NCI-H146 treated with DMSO at 0.1 percent for 48 hours (cell line): Measurements from ENCODE around the gene HOXA3.

Experiments used
- DNase-seq: peaks from one replicate; lab custom pipeline; 2025; ENCODE audit not compliant: unreplicated experiment; lab: John Stamatoyannopoulos, UW

The HOXA3 gene

DNA sequence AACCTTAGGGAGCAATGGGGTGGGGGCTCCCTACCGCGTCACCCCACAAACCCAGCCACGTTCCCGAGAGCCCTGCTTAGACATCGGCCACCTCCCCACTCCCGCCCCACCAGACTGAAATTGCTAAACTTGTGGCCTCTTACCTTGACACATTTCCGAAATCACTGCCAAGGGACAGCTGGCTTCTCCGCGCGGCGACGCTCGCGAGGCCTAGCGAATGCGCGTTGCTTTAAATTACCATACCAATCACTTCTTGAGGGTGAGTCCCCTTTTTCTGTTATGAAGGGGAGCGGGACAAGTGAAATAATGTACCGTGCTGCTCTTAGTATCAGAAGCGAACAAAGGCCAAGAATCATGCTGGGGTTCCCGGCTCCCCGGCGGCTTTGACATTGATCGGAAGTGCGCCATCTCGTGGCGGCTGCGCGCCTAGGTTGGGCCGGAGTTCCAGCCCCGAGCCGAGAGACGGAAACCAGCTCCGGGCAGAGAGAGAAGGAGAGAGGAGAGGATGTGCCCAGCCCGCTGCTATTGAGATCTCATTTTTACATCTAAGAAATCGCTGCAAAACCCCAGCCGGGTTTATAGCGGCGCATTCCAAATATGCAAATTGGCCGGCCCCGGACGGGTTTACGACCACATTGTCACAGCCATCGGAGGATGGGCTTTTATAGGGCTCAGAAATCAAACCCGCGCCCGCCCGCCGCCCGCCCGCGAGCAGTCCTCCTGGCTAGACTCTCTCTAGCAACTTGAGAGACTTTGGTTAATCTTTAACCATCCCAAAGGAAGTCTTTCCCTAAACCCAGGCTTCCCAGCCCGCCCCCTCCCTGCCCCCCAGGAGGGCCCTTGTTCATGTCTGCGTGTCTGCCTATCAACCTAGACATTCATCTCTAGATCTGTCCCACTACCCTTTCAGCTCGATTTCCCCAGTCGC lies 27.4 kb upstream of the HOXA3 start:
- no peak for DNase-seq

DNA sequence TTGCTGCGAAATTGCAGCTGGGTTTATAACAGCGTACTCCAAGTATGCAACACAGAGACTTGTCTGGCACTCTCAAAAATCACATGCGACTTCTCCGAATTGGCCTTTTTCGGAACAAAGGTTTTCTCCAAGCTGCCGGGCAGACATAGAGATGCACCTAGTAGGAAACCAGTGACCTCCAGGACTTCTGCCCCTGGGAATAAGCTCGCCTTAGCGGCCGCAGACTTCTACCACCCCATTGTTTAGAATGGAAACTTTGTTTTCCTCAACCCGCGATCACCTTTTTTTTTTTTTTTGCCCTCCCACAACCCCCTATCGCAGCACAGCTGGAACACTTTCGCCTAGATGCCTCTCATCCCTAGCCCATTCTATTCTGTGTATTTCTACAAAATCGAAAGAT lies 26.6 kb upstream of the HOXA3 start:
- no peak for DNase-seq

GRCh38 chr7:27178366-27178765 lies 26.0 kb upstream of the HOXA3 start:
- no peak for DNase-seq

DNA sequence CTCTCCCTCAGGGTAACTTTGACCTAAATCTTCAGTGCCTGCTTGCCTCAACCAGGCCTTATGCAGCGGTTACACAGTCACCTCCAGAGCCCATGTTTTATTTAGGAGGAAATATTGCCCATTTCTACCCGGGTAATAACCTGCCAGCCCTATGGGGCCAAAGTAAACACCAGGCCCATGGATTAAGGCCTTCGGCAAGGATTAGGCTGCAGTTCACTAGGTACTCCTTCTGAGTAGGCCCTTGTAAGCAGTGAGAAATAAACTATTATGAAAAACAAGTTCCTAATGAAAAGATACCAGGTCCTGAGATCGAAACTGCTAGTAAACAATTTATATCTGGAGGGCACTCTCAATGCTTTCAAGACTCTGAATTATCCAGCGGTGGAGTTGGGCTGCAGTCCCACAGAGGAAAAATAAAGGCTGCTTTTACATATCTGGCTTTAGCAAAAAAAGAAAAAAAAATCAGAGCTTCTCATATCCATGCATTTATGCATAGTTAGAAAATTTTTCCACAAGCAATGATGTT lies 25.5 kb upstream of the HOXA3 start:
- no peak for DNase-seq

- DNase-seq, result no peak
Measured at GRCh38 chr7:27176962-27177794, 24.8 kb upstream of the HOXA3 start.

GRCh38 chr7:27176524-27176845 lies 24.1 kb upstream of the HOXA3 start:
- DNase-seq, result no peak

DNA sequence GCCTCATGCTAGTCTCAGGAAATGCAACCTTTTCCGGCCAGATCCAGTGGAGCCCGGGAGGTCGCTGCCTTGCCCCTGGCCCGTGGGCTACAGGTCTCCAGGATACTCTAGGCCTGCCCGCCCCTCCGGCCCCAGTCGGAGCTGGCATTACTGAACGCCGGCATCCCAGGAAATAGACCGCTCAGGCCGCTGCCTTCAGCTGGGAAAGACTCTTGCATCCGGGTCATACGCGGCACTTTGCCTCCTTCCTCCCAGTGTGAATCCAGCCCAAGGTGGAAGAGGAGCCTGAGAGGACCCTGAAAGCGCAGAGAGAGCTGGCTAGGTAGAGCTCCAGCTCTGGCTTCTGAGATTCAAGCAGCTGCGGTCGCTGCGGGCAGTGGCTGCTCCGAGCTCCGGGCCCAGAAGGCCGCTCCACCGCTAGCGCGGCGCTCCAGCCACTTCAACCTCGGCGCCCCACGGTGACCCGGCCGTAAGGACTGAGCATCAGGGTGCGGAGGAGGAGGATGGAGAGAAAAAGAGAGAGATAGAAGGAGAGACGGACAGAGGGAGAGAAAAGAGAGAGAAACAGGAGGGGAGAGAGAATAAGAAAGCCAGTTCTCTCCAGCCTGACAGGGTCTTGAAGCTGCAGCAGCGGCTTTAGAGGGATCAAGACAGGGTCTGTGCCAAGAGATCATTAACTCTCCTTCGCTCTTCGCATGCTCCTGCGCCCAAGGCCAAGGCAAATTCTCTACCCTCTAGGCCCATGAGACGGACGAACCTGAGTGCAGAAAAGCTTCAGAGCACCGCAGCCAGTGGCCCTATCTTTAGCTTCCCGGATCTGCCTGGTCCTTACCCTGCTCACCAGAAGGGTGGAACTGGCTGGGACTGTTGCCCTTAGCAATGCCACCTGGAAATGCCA lies 23.5 kb upstream of the HOXA3 start:
- DNase-seq, result no peak

GRCh38 chr7:27174874-27175625 lies 22.7 kb upstream of the HOXA3 start:
- no peak for DNase-seq

DNA sequence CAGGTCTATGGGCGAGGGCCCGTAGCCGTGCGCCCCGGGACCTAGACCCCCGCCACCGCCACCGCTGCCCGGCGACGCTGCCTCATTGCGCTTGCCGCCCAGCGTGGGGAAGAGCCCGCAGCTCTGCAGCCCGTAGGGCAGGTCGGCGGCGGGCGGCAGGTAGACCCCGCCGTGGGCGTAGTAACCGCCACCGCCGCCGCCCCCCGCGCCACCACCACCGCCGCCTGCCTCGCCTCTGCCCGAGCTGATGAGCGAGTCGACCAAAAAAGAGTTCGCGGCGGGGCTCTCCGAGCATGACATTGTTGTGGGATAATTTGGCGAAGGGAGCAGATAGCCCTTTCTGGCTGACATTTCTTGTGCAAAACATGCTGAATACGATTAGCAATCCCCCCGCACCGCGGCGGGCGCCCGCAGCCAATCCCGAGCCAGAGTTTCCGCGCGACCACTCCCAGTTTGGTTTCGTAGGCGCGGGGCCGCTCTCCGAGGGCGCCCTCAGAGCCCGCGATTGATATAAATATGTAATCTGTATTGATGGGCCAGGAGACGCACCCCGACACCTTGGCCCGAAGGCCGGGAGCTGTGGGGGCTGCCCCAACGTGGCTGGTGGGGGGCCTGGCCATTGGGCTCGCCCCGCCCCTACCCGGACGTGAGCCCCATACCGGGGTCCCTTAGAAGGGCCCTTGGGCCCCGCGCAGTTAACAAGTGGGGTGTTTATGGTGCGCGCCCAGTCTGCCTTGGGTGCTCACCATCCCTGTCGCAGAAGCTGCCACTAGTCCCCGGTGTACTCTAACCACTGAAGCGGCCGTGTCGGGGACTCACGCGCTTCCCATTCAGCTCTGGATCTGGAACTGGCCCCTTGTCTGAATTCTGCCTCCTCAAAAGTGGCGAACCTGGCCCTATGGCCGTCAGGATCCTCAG lies 21.8 kb upstream of the HOXA3 start, which contains the start of gene HOXA10:
HOXA10 (minus strand) TSS at position 365 of the 918 bp plus-strand sequence; CDS start at position 351, 14 bp downstream.
- no peak for DNase-seq

GRCh38 chr7:27173511-27173955 lies 21.1 kb upstream of the HOXA3 start:
- DNase-seq, result no peak

DNA sequence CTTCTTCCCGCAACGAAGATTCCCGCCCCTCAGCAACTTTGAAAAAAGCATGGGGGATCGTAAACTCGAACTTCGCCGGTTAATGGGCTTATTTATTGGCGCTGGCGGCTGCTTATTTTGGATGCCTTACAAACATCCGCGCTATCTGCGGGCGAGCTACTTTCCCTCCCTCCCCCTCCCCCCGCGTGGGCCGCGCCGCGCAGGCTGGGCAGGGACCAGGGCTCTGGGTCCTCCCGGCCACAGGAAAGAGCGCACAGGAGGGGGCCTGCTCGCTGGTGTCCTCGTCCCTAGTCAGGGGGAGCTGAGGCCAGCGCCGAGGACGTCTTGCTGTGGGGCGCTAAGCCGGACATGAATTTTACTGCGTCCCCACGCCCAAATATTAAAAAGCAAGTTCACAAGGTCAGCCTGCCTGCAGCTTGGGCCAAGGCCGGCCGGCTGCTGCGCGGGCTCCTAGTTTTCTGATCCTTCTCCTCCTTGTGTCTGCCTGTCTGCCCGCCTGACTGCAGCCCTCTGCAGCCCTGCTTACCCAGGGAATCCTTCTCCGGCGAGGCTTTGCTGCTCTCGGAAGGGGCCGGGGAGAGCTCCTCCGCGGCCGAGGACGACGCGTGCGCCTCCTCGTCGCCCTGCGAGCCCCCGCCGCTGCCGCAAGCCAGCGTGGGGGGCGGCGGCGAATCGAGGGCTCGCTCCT lies 20.6 kb upstream of the HOXA3 start:
- peak; percentile 74 for DNase-seq

- DNase-seq, result no peak
Measured at GRCh38 chr7:27172315-27172774, 20.0 kb upstream of the HOXA3 start.

DNA sequence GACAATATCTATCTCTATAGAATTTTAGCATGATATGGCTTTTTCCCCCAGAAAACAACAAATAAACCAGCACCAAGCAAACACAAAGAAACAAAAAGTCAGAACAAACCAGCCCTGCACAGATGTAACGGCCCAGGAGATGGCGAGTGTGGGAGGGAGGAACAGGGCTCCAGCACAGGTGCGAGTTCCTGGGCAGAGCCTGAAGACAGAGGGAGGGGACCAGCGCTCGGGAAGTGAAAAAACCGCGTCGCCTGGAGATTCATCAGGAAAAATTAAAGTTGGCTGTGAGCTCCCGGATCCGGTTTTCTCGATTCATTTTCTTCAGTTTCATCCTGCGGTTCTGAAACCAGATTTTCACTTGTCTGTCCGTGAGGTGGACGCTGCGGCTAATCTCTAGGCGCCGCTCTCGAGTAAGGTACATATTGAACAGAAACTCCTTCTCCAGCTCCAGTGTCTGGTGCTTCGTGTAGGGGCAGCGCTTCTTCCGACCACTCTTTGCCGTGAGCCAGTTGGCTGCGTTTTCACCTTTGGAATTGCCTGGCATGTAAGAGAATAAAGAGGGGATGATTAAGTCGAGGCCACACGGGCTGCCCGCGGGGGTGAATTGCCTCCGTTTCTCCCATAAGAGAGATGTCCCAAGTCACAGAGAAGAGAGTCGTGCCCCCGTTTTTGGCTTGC lies 19.4 kb upstream of the HOXA3 start:
- no peak for DNase-seq

GRCh38 chr7:27171325-27171636 lies 18.9 kb upstream of the HOXA3 start:
- DNase-seq, result no peak

DNA sequence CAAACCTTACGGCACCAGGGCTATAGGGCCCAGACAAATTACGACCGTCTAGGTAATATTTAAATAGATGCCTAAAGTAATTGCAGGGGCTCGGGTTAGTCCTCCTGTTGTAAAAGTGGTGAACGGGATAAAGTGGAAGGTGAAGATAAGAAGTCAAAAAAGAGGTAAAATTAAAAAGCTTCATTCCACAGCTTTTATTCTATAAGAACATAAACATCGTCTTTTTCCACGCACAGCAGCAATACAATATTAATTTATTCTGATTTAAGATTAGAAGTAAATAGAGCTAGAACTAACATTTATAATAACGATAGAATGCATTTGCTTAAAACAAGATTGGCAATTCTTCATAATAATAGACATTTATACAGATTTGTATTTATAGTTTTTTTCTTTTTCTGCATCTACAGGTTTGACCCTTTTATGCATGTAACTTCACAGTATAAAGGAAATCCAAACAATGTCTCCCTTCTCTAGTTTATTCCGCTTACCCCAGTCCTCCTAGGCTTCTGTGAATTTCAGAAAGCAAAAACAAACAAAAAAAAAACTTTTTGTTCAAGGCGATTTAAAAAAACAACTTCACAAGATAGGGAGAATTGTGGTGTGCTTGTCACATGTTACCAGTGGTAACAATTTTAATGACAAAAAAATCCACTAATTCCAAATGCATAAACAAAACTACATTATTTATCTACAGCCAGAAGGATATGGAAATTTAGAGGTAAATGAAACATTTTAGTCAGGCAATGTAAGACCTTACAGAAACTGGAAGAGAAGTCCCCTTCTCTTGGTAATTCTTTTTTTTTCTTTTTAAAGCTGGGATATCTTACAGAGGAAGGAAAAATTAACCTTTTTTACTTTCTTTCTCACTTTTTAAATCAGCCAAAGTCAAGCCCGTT lies 18.3 kb upstream of the HOXA3 start:
- DNase-seq, result no peak

DNA sequence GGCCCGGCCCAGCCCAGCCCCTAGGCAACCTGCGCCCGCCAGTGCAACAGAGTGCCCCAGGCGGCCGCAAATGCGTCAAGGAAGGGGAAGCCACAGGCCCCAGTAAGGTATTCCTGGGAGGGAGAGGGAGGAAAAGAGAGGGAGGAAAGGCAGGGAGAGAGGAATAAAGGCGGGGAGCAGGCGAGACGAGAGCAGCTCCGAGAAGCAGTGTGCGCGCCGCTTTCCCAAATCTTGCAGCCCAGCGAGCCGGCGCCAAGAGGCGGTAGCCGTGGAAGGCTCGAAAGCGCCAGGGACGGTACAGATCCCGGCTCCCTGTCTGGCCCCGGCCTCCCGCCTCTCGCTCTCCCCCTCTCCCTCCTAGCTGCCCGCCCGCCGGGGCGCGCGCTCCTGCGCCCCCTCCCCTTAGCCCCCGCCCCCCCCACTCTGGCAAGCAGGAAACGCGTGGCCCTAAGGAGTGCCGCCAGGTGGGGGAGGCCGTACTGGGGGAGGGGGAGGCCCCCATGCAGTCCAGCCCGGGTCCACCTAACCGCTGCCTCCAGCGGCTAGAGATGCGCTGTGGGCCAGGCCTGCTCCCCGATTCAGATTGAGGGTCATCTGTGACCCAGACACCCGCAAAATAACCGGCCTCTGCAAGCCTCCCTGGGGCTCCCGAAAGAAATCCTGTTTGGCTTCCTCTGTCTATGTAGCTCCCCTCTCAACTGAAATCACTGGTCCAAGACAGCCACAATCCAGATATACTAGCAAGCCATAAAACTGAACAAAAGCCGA lies 17.5 kb upstream of the HOXA3 start:
- DNase-seq, result no peak
